Measurements from ENCODE around the gene SEMA5A. TPM values are rescaled to one million over a fixed set of nuclear protein-coding genes. Genes with fewer than 3 reads are reported as not detected.

Gene SEMA5A
- polyA plus RNA-seq, 1 experiment = 98.4 TPM

GRCh38 chr5:9279774-9280173 lies 266.1 kb downstream of the SEMA5A start:
- Histone ChIP-seq H3K27me3 (ENCODE audit: control insufficient read depth, insufficient read depth, low read length) (no peaks in the 10 kb centered on the region), H3K36me3 (ENCODE audit: control insufficient read depth, insufficient read depth, low read length) (no peaks in the 10 kb centered on the region), H3K4me3 (ENCODE audit: low read depth, low read length) (no peak overlapping the region)
- no peak for TF ChIP-seq CTCF (IDR thresholded peaks at IDR 0.05; ENCODE audit: insufficient read depth, low read depth, low read length)
- no peak for DNase-seq (ENCODE audit: low read depth)
- CTCF ChIA-PET = no interaction called here
- POLR2A ChIA-PET = no interaction called here

GRCh38 chr5:9278921-9279603 lies 266.8 kb downstream of the SEMA5A start:
- ChIA-PET CTCF (no interaction called here), POLR2A (no interaction called here)
- no peak for TF ChIP-seq CTCF (IDR thresholded peaks at IDR 0.05; ENCODE audit: insufficient read depth, low read depth, low read length)
- Histone ChIP-seq H3K4me3 (ENCODE audit: low read depth, low read length) (no peak overlapping the region), H3K36me3 (ENCODE audit: control insufficient read depth, insufficient read depth, low read length) (no peaks in the 10 kb centered on the region), H3K27me3 (ENCODE audit: control insufficient read depth, insufficient read depth, low read length) (no peaks in the 10 kb centered on the region)
- no peak for DNase-seq (ENCODE audit: low read depth)

- DNase-seq (ENCODE audit: low read depth) = no peak
- ChIA-PET POLR2A (no interaction called here), CTCF (interaction anchor here (0.8 kb wide), 1 partner anchor 289 kb away, joined by 3 read pairs; no protein-coding TSS in a partner anchor)
- Histone ChIP-seq H3K36me3 (ENCODE audit: control insufficient read depth, insufficient read depth, low read length) (no peaks in the 10 kb centered on the region), H3K4me3 (ENCODE audit: low read depth, low read length) (no peak overlapping the region), H3K27me3 (ENCODE audit: control insufficient read depth, insufficient read depth, low read length) (no peaks in the 10 kb centered on the region)
- TF ChIP-seq CTCF (IDR thresholded peaks at IDR 0.05; ENCODE audit: insufficient read depth, low read depth, low read length) = no peak
Measured at GRCh38 chr5:9269014-9269413, 276.9 kb downstream of the SEMA5A start.

GRCh38 chr5:9268226-9268625 lies 277.6 kb downstream of the SEMA5A start:
- no peaks in the 10 kb centered on the region for H3K27me3 ChIP-seq (ENCODE audit: control insufficient read depth, insufficient read depth, low read length)
- H3K4me3 ChIP-seq (ENCODE audit: low read depth, low read length) = no peak overlapping the region
- DNase-seq (ENCODE audit: low read depth) = no peak
- ChIA-PET POLR2A (no interaction called here), CTCF (interaction anchor here (1.6 kb wide), 1 partner anchor 35 kb away, joined by 4 read pairs; no protein-coding TSS in a partner anchor)
- H3K36me3 ChIP-seq (ENCODE audit: control insufficient read depth, insufficient read depth, low read length) = no peaks in the 10 kb centered on the region
- TF ChIP-seq CTCF (IDR thresholded peaks at IDR 0.05; ENCODE audit: insufficient read depth, low read depth, low read length) = no peak

- no peaks in the 10 kb centered on the region for H3K36me3 ChIP-seq (ENCODE audit: control insufficient read depth, insufficient read depth, low read length)
- no peak overlapping the region for H3K4me3 ChIP-seq (ENCODE audit: low read depth, low read length)
- TF ChIP-seq CTCF (IDR thresholded peaks at IDR 0.05; ENCODE audit: insufficient read depth, low read depth, low read length) = no peak
- CTCF ChIA-PET = interaction anchor here (0.8 to 1.3 kb wide), 2 partner anchors 9 to 109 kb away, joined by 3 read pairs; no protein-coding TSS in a partner anchor
- peak; percentile 90 for DNase-seq (ENCODE audit: low read depth)
- POLR2A ChIA-PET = interaction anchor here (0.6 kb wide), 1 partner anchor 101 kb away, joined by 3 read pairs; no protein-coding TSS in a partner anchor
- no peaks in the 10 kb centered on the region for H3K27me3 ChIP-seq (ENCODE audit: control insufficient read depth, insufficient read depth, low read length)
Measured at GRCh38 chr5:9265441-9266287, 280.2 kb downstream of the SEMA5A start.

Data from BJ (cell line).